Sigmoid colon (tissue), 4 donors: ENCODE data around the gene RASAL2.

Source experiments
- CTCF ChIP-seq, 4 experiments: fragments of 450-650 bp in 3 of 4; fragments of 200-600 bp in 1 of 4; IDR thresholded peaks; one replicate each; pipeline ENCODE4 v1.5.1; 2016 to 2019; ENCODE audit warnings: antibody characterized with exemption in 4 of 4, mild to moderate bottlenecking in 3 of 4, moderate library complexity in 2 of 4
- POLR2A ChIP-seq, 2 donors: fragments of 450-650 bp; IDR thresholded peaks; one replicate each; pipeline ENCODE4 v1.6.1; 2016; ENCODE audit warnings: antibody characterized with exemption in 2 of 2, mild to moderate bottlenecking in 2 of 2, moderate library complexity in 2 of 2
- POLR2AphosphoS5 ChIP-seq, 4 donors: sonication (generic); formaldehyde crosslinking; IDR thresholded peaks; one replicate each; pipeline ENCODE4 v1.6.1; 2017; ENCODE audit warnings: antibody characterized with exemption in 4 of 4

GRCh38 chr1:178273707-178274410 lies 180.0 kb downstream of the RASAL2 start:
- no peak for TF ChIP-seq POLR2A (IDR thresholded peaks at IDR 0.05)
- TF ChIP-seq CTCF (IDR thresholded peaks at IDR 0.05): no peak
- TF ChIP-seq POLR2AphosphoS5 (IDR thresholded peaks at IDR 0.05): no peak
